ENCODE data around the gene POLR3C. TPM values are rescaled to one million over a fixed set of nuclear protein-coding genes. Genes with fewer than 3 reads are reported as not detected.
"Not testable (repeated sequence)": the region's sequence is repeated elsewhere in the genome, so short reads cannot be mapped to it uniquely, and the experiment has no call there.

The POLR3C gene
- total RNA-seq, 1 experiment from 2014 or later = 33.4 TPM

DNA sequence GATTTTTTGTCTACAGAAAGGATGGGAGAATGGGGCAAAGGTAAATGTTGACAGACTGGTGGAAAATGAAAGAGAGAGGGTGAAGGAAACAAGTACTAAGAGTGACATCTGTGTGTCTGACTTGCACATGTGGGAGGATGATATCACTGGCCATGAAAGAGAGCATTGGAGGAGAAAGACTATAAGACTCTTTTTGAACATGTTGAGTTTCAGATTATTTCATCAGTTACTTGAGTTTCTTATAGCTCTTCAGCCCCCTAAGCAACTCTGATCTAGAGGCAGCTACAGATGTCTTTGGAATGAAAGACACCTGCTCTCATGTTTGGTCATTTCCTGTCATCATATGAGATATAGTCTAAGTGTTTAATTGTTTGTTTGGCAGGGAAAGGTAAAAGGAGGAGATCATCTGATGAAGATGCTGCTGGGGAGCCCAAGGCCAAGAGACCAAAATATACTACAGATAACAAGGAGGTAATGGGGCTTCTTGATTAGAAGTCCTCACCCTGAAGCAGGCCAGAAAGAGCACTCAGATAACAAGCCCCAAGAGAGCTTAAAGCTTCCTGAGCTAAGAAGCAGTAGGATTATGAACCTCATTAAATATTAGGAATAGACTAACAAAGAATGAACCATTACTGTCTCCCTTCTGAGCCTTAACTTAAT, 4.5 kb downstream of the POLR3C start:
- Histone ChIP-seq H3K4me3 (ENCODE audit: low read length) (no peak overlapping the region), H2AFZ (ENCODE audit: low read length) (no peak overlapping the region), H4K20me1 (ENCODE audit: insufficient read depth, low read depth, low read length) (no peaks in the 10 kb centered on the region), H3K9me3 (ENCODE audit: low read length) (no peaks in the 10 kb centered on the region), H3K9ac (ENCODE audit: low read length) (no peak overlapping the region), H3K4me1 (ENCODE audit: low read length) (peaks cover 15% of the 10 kb centered on the region), H3K27ac (ENCODE audit: low read length) (peak overlapping the region; percentile 28; the same call in 1 of the 2 replicates), H3K36me3 (ENCODE audit: insufficient read depth, low read length) (peaks cover 55% of the 10 kb centered on the region), H3K27me3 (ENCODE audit: low read length) (no peaks in the 10 kb centered on the region), H3K4me2 (ENCODE audit: low read depth, low read length, poor library complexity, severe bottlenecking) (no peak overlapping the region), H3K9me2 (replicated peaks; ENCODE audit: insufficient read depth, low read length) (no peaks in the 10 kb centered on the region), H3K79me2 (ENCODE audit: low read length) (peaks cover 34% of the 10 kb centered on the region)
- no peak for DNase-seq

DNA sequence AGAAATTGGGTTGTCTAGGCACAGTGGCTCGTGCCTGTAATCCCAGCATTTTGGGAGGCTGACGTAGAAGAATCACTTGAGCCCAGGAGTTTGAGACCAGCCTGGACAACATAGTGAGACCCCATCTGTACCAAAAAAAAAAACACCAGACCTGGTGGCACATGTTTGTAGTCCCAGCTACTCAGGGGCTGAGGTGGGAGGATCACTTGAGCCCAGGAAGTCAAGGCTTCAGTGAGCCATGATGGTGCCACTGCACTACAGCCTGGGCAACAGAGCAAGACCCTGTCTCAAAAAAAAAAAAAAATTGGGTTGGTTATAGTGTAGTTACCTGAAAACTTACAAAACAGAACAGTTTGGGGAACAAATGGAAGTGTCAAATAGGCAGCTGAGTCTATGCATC, 6.8 kb downstream of the POLR3C start:
- not testable (repeated sequence) for DNase-seq; H4K20me1 ChIP-seq (ENCODE audit: insufficient read depth, low read depth, low read length); H3K27ac ChIP-seq (ENCODE audit: low read length); H3K27me3 ChIP-seq (ENCODE audit: low read length); H3K4me3 ChIP-seq (ENCODE audit: low read length); H3K4me2 ChIP-seq (ENCODE audit: low read depth, low read length, poor library complexity, severe bottlenecking); H3K9ac ChIP-seq (ENCODE audit: low read length); H3K9me3 ChIP-seq (ENCODE audit: low read length); H2AFZ ChIP-seq (ENCODE audit: low read length); H3K9me2 ChIP-seq (replicated peaks; ENCODE audit: insufficient read depth, low read length); H3K4me1 ChIP-seq (ENCODE audit: low read length)
- Histone ChIP-seq H3K79me2 (ENCODE audit: low read length) (peaks cover 12% of the 10 kb centered on the region), H3K36me3 (ENCODE audit: insufficient read depth, low read length) (peaks cover 67% of the 10 kb centered on the region)

DNA sequence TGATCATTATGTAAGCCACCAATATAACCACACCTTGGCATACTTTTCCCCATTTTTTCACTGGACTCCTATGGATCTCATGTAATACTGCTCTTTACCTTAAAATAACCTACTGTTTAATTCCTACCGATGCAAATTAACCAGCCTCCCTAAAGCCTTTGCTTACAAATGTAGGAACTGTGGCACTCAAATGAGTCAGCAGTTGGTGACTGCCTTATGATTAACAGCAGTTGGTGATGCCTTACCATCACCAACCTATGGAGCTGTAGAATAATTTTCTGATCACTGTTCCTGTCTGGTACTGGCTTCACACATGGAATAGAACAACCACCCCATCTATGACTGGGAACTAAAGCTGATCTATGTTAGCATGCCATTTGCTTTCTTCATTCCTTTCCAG, 13.7 kb downstream of the POLR3C start:
- Histone ChIP-seq H3K9me3 (ENCODE audit: low read length) (no peaks in the 10 kb centered on the region), H3K27me3 (ENCODE audit: low read length) (no peaks in the 10 kb centered on the region), H3K9ac (ENCODE audit: low read length) (no peak overlapping the region), H3K4me2 (ENCODE audit: low read depth, low read length, poor library complexity, severe bottlenecking) (no peak overlapping the region), H3K9me2 (replicated peaks; ENCODE audit: insufficient read depth, low read length) (no peaks in the 10 kb centered on the region), H3K36me3 (ENCODE audit: insufficient read depth, low read length) (peaks cover 55% of the 10 kb centered on the region), H3K4me3 (ENCODE audit: low read length) (no peak overlapping the region), H2AFZ (ENCODE audit: low read length) (no peak overlapping the region), H4K20me1 (ENCODE audit: insufficient read depth, low read depth, low read length) (no peaks in the 10 kb centered on the region), H3K27ac (ENCODE audit: low read length) (no peak overlapping the region), H3K79me2 (ENCODE audit: low read length) (no peaks in the 10 kb centered on the region), H3K4me1 (ENCODE audit: low read length) (no peaks in the 10 kb centered on the region)
- no peak for DNase-seq

DNA sequence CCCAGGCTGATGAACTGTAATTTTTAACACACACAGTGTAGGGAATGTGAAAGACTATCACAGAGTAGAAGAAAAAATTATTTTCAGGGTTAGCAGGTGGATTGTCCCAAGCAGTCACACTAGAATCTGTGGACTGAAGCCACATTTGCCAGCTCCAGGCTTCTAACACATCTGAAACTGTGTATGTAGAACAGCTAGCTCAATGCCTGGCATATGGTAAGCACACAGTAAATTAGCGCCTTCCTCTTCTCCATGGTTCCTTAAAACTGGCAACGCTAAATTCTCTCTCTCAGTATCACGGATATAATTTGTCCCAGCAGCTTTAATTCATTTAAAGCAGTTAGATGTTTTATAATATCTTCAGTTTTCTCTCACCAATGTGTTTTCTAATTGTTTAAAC, 19.0 kb downstream of the POLR3C start:
- Histone ChIP-seq H3K36me3 (ENCODE audit: insufficient read depth, low read length) (peaks cover 26% of the 10 kb centered on the region; the same call in 1 of the 2 replicates), H4K20me1 (ENCODE audit: insufficient read depth, low read depth, low read length) (no peaks in the 10 kb centered on the region), H3K4me1 (ENCODE audit: low read length) (peaks cover 36% of the 10 kb centered on the region), H2AFZ (ENCODE audit: low read length) (no peak overlapping the region), H3K9me3 (ENCODE audit: low read length) (no peaks in the 10 kb centered on the region), H3K27me3 (ENCODE audit: low read length) (no peaks in the 10 kb centered on the region), H3K4me2 (ENCODE audit: low read depth, low read length, poor library complexity, severe bottlenecking) (no peak overlapping the region), H3K4me3 (ENCODE audit: low read length) (no peak overlapping the region), H3K9ac (ENCODE audit: low read length) (no peak overlapping the region), H3K79me2 (ENCODE audit: low read length) (no peaks in the 10 kb centered on the region), H3K27ac (ENCODE audit: low read length) (peak overlapping the region; percentile 87), H3K9me2 (replicated peaks; ENCODE audit: insufficient read depth, low read length) (no peaks in the 10 kb centered on the region)
- no peak for DNase-seq

DNA sequence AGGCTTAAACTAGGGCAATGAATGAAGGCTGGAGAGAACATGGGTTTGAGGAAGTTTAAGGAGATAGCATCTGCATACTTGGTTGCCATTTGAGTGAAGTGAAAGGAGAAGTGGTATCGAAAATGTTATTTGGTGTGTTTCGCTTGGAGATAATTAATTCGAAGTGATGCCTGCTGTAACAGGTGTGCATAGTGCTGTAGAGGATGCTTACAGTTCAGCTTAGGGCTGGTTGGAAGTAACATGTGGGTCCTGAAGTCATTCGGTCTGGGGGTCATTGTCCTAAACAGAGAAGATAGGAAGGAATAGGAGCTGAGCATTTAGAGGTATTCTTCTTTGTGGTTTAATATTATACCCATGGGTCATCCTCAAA, 21.1 kb downstream of the POLR3C start:
- no peaks in the 10 kb centered on the region for H3K27me3 ChIP-seq (ENCODE audit: low read length)
- H3K4me2 ChIP-seq (ENCODE audit: low read depth, low read length, poor library complexity, severe bottlenecking) = peak overlapping the region; percentile 88
- no peaks in the 10 kb centered on the region for H3K9me2 ChIP-seq (replicated peaks; ENCODE audit: insufficient read depth, low read length)
- H3K9ac ChIP-seq (ENCODE audit: low read length) = peak overlapping the region; percentile 85
- peaks cover 40% of the 10 kb centered on the region for H3K4me1 ChIP-seq (ENCODE audit: low read length)
- 0 out of 2 replicates have a peak overlapping the region, but pooled peaks have one; percentile 1 for H2AFZ ChIP-seq (ENCODE audit: low read length)
- peak overlapping the region; percentile 87 for H3K27ac ChIP-seq (ENCODE audit: low read length)
- H3K4me3 ChIP-seq (ENCODE audit: low read length) = peak overlapping the region; percentile 75
- peaks cover 17% of the 10 kb centered on the region; the same call in 1 of the 2 replicates for H3K36me3 ChIP-seq (ENCODE audit: insufficient read depth, low read length)
- H3K79me2 ChIP-seq (ENCODE audit: low read length) = no peaks in the 10 kb centered on the region
- no peaks in the 10 kb centered on the region for H3K9me3 ChIP-seq (ENCODE audit: low read length)
- H4K20me1 ChIP-seq (ENCODE audit: insufficient read depth, low read depth, low read length) = no peaks in the 10 kb centered on the region
- DNase-seq = peak; percentile 87

DNA sequence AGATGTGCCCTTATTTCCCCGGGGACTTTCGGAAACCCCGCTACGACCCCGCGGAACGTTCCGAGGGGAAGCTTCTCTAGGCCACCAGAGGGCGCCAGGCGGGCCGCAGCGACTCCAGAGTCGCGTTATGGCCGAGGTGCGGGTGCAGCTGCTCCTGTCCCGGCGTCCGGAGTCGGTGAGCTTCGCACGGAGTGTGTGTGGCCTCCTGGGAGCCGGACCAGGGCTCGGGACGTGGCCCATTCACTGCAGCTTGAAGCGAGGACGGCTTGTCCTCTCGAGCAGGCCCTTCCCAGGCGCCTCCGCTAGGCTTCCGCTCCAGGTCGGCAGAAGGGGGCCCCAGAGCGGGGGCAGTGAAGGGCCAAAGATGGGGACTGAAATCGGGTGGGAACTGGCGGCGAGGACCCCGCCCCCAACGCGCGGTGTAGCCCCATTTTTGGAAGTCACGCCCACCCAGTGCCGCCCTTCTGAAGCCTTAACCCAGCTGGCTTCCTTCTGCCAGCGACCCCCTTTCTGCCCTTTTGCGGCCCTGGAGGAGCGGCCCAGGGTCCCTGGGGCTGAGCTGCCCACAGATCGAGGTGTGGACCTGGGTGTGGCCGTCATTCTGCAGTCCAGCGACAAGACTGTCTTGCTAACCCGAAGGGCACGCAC, 21.6 kb downstream of the POLR3C start, which contains the start of gene NUDT17:
Gene NUDT17 (plus strand): TSS at position 117 of the 648 bp plus-strand sequence. CDS start 11 bp downstream, at position 128.
- H3K4me1 ChIP-seq (ENCODE audit: low read length) = peaks cover 42% of the 10 kb centered on the region
- H3K4me3 ChIP-seq (ENCODE audit: low read length) = peak within 1 kb of the TSS; percentile 75
- H4K20me1 ChIP-seq (ENCODE audit: insufficient read depth, low read depth, low read length) = no peaks in the 10 kb centered on the region
- peak within 1 kb of the TSS; percentile 88 for H3K4me2 ChIP-seq (ENCODE audit: low read depth, low read length, poor library complexity, severe bottlenecking)
- peak within 1 kb of the TSS; percentile 78 for H2AFZ ChIP-seq (ENCODE audit: low read length)
- H3K79me2 ChIP-seq (ENCODE audit: low read length) = no peaks in the 10 kb centered on the region
- H3K27me3 ChIP-seq (ENCODE audit: low read length) = no peaks in the 10 kb centered on the region
- H3K9ac ChIP-seq (ENCODE audit: low read length) = peak within 1 kb of the TSS; percentile 85
- H3K9me2 ChIP-seq (replicated peaks; ENCODE audit: insufficient read depth, low read length) = no peaks in the 10 kb centered on the region
- H3K36me3 ChIP-seq (ENCODE audit: insufficient read depth, low read length) = peaks cover 14% of the 10 kb centered on the region; the same call in 1 of the 2 replicates
- H3K9me3 ChIP-seq (ENCODE audit: low read length) = no peaks in the 10 kb centered on the region
- peak; percentile 95 for DNase-seq
- peak within 1 kb of the TSS; percentile 87 for H3K27ac ChIP-seq (ENCODE audit: low read length)

DNA sequence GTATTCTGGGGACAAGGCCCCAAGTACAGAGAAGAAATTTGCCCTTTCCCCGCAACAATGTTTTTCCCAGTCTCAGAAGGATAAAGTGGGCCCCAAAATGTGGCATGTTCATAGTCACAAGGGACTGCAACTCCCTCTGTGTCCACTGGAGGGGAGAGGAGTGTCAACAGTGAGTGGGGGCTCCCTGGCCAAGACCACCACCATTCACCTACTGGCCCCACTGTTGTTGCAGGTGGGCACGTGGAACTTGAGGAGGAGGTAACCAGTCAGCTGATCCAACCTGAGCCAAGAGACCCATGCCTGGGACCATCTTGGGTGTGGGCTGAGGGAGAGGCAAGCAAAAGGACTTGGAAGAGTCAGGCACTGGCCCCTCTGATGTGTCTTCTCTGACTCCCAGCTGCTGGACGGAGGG, 22.2 kb downstream of the POLR3C start:
- Histone ChIP-seq H3K79me2 (ENCODE audit: low read length) (no peaks in the 10 kb centered on the region), H2AFZ (ENCODE audit: low read length) (peak overlapping the region; percentile 78; the same call in 1 of the 2 replicates), H3K9me3 (ENCODE audit: low read length) (no peaks in the 10 kb centered on the region), H3K9ac (ENCODE audit: low read length) (peak overlapping the region; percentile 85), H3K4me2 (ENCODE audit: low read depth, low read length, poor library complexity, severe bottlenecking) (peak overlapping the region; percentile 88), H3K4me3 (ENCODE audit: low read length) (peak overlapping the region; percentile 75), H3K4me1 (ENCODE audit: low read length) (peaks cover 42% of the 10 kb centered on the region), H3K27me3 (ENCODE audit: low read length) (no peaks in the 10 kb centered on the region), H4K20me1 (ENCODE audit: insufficient read depth, low read depth, low read length) (no peaks in the 10 kb centered on the region), H3K27ac (ENCODE audit: low read length) (peak overlapping the region; percentile 87), H3K9me2 (replicated peaks; ENCODE audit: insufficient read depth, low read length) (no peaks in the 10 kb centered on the region), H3K36me3 (ENCODE audit: insufficient read depth, low read length) (peaks cover 10% of the 10 kb centered on the region; the same call in 1 of the 2 replicates)
- peak; percentile 68 for DNase-seq

DNA sequence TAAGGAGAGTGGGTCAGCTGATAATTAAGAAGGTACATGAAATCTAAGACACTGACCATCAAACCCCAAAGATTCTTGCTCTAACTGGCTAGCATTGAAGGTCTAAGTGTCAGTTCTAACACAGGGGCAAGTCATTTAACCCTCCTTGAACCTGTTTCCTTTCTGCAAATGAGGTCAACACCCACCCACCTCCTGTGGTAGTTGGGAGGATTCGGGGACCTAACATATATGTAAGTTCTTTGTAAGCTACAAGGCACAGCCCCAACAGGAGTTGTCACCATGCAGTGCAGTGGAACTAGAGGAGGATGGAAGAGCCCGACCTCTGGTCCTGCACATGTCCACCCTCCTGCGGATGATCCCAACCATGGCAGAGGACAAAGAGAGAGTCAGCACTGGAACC, 23.8 kb downstream of the POLR3C start:
- H4K20me1 ChIP-seq (ENCODE audit: insufficient read depth, low read depth, low read length) = no peaks in the 10 kb centered on the region

More for the DNA sequence above, 23.8 kb downstream of the POLR3C start:
- no peaks in the 10 kb centered on the region for H3K79me2 ChIP-seq (ENCODE audit: low read length)
- H2AFZ ChIP-seq (ENCODE audit: low read length) = no peak overlapping the region
- no peak overlapping the region for H3K4me2 ChIP-seq (ENCODE audit: low read depth, low read length, poor library complexity, severe bottlenecking)
- H3K4me3 ChIP-seq (ENCODE audit: low read length) = no peak overlapping the region
- H3K4me1 ChIP-seq (ENCODE audit: low read length) = peaks cover 42% of the 10 kb centered on the region
- DNase-seq = no peak
- H3K36me3 ChIP-seq (ENCODE audit: insufficient read depth, low read length) = peaks cover 10% of the 10 kb centered on the region; the same call in 1 of the 2 replicates
- no peaks in the 10 kb centered on the region for H3K27me3 ChIP-seq (ENCODE audit: low read length)
- H3K9ac ChIP-seq (ENCODE audit: low read length) = no peak overlapping the region
- H3K27ac ChIP-seq (ENCODE audit: low read length) = no peak overlapping the region
- H3K9me3 ChIP-seq (ENCODE audit: low read length) = no peaks in the 10 kb centered on the region
- no peaks in the 10 kb centered on the region for H3K9me2 ChIP-seq (replicated peaks; ENCODE audit: insufficient read depth, low read length)
